Loucy (cell line): ENCODE measurements around the gene CYP2E1.

Experiments
- H2AFZ ChIP-seq: fragments of 200-600 bp; sonication (generic); 2 replicates; pipeline ENCODE4 v1.6.0; 2016; ENCODE audit warnings: antibody characterized with exemption, mild to moderate bottlenecking, low read length, moderate library complexity
- H3F3A ChIP-seq: fragments of 200-600 bp; 2 replicates; pipeline ENCODE4 v1.6.0; 2016; ENCODE audit warnings: antibody characterized with exemption, low read depth, mild to moderate bottlenecking
- H3K27me3 ChIP-seq: fragments of 200-600 bp; sonication (generic); 2 replicates; pipeline ENCODE4 v1.6.1; 2014; ENCODE audit warnings: low read length, mild to moderate bottlenecking; ENCODE audit not compliant: insufficient read depth, poor library complexity, severe bottlenecking
- H3K36me3 ChIP-seq: fragments of 200-600 bp; sonication (generic); 2 replicates; pipeline ENCODE4 v1.6.1; 2016; ENCODE audit warnings: low read length; ENCODE audit not compliant: insufficient read depth
- H3K4me1 ChIP-seq: fragments of 200-600 bp; sonication (generic); 2 replicates; pipeline ENCODE4 v1.5.1; 2014; ENCODE audit warnings: low read length, mild to moderate bottlenecking; ENCODE audit not compliant: insufficient read depth, poor library complexity, severe bottlenecking
- H3K4me2 ChIP-seq: fragments of 200-600 bp; sonication (generic); 2 replicates; pipeline ENCODE4 v1.6.0; 2014; ENCODE audit warnings: antibody characterized with exemption, low read length, low read depth, mild to moderate bottlenecking; ENCODE audit not compliant: poor library complexity, severe bottlenecking
- H3K4me3 ChIP-seq: fragments of 200-600 bp; sonication (generic); 2 replicates; pipeline ENCODE4 v1.5.1; 2014; ENCODE audit warnings: low read length, mild to moderate bottlenecking, mixed read lengths; ENCODE audit not compliant: poor library complexity, severe bottlenecking
- H3K79me2 ChIP-seq: fragments of 200-600 bp; sonication (generic); 2 replicates; pipeline ENCODE4 v1.6.1; 2014; ENCODE audit warnings: low read length; ENCODE audit not compliant: insufficient read depth
- H3K9ac ChIP-seq: fragments of 200-600 bp; sonication (generic); 2 replicates; pipeline ENCODE4 v1.6.0; 2014; ENCODE audit warnings: mild to moderate bottlenecking, low read depth, low read length, moderate library complexity; ENCODE audit not compliant: poor library complexity, severe bottlenecking
- H3K9me2 ChIP-seq: fragments of 200-600 bp; sonication (generic); replicated peaks from 2 replicates; pipeline ENCODE4 v1.6.1; 2016; ENCODE audit warnings: low read depth, low read length, mixed read lengths
- H3K9me3 ChIP-seq: fragments of 200-600 bp; sonication (generic); 2 replicates; pipeline ENCODE4 v1.6.1; 2014; ENCODE audit warnings: mild to moderate bottlenecking, antibody characterized with exemption, low read length, low read depth; ENCODE audit not compliant: insufficient read depth
- H4K20me1 ChIP-seq: fragments of 200-600 bp; sonication (generic); 2 replicates; pipeline ENCODE4 v1.6.0; 2014; ENCODE audit warnings: antibody characterized with exemption, low read length, mild to moderate bottlenecking; ENCODE audit not compliant: insufficient read depth, poor library complexity, severe bottlenecking
- EZH2phosphoT487 ChIP-seq: fragments of 200-600 bp; IDR thresholded peaks from 2 replicates; pipeline ENCODE4 v1.6.1; 2018; ENCODE audit warnings: antibody characterized with exemption, mild to moderate bottlenecking, moderate library complexity, borderline replicate concordance
- TF ChIP-seq, protein P1 (sequence below): fragments of 200-600 bp; sonication (generic); conservative IDR thresholded peaks from 2 replicates; pipeline ENCODE4 v1.5.1; 2014; ENCODE audit warnings: mild to moderate bottlenecking, antibody characterized with exemption, low read length

Gene CYP2E1

GRCh38 chr10:133565441-133566294 is 38.5 kb downstream of the CYP2E1 start, which contains the start of gene SYCE1:
Gene SYCE1, minus strand, starts transcription at chr10:133565583. Its CDS starts 54 bp downstream, at chr10:133565529.
- H3K27me3 ChIP-seq, result no peaks in the 10 kb centered on the region
- H3K4me3 ChIP-seq, result no peak within 1 kb of the TSS
- no peaks in the 10 kb centered on the region for H3K36me3 ChIP-seq
- H3K9ac ChIP-seq, result no peak within 1 kb of the TSS
- H3K4me1 ChIP-seq, result no peaks in the 10 kb centered on the region
- H2AFZ ChIP-seq, result no peak within 1 kb of the TSS
- no peaks in the 10 kb centered on the region for H4K20me1 ChIP-seq
- H3K9me3 ChIP-seq, result peaks cover 16% of the 10 kb centered on the region; the same call in 1 of the 2 replicates
- H3K4me2 ChIP-seq, result no peak within 1 kb of the TSS
- H3F3A ChIP-seq, result no peaks in the 10 kb centered on the region
- TF ChIP-seq, protein P1, sequence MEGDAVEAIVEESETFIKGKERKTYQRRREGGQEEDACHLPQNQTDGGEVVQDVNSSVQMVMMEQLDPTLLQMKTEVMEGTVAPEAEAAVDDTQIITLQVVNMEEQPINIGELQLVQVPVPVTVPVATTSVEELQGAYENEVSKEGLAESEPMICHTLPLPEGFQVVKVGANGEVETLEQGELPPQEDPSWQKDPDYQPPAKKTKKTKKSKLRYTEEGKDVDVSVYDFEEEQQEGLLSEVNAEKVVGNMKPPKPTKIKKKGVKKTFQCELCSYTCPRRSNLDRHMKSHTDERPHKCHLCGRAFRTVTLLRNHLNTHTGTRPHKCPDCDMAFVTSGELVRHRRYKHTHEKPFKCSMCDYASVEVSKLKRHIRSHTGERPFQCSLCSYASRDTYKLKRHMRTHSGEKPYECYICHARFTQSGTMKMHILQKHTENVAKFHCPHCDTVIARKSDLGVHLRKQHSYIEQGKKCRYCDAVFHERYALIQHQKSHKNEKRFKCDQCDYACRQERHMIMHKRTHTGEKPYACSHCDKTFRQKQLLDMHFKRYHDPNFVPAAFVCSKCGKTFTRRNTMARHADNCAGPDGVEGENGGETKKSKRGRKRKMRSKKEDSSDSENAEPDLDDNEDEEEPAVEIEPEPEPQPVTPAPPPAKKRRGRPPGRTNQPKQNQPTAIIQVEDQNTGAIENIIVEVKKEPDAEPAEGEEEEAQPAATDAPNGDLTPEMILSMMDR, result no peak
- H3K9me2 ChIP-seq, result no peaks in the 10 kb centered on the region
- H3K79me2 ChIP-seq, result no peaks in the 10 kb centered on the region

DNA sequence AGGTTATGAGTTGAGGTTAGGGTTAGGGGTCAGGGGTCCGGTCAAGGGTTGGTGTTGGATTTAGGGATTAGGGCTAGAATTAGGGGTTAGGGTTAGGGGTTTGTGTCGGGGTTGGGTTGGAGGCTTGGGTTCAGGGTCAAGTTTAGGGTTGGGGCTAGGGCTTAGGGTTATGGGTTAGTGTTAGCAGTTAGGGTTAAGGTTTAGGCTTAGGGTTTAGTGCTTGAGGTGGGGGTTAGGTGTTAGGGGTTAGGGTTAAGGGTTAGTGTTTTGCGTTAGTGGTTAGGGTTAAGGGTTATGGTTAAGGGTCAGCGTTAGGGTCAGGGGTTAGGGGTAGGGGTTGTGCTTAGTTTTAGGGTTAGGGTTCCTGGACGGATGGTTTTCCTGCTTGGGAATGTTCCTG is 40.0 kb downstream of the CYP2E1 start:
- Histone ChIP-seq H3K36me3 (no peaks in the 10 kb centered on the region), H3K79me2 (no peaks in the 10 kb centered on the region), H3K27me3 (no peaks in the 10 kb centered on the region), H2AFZ (no peak overlapping the region), H4K20me1 (no peaks in the 10 kb centered on the region), H3K9me2 (no peaks in the 10 kb centered on the region), H3F3A (no peaks in the 10 kb centered on the region), H3K9ac (no peak overlapping the region), H3K4me2 (no peak overlapping the region), H3K9me3 (peaks cover 16% of the 10 kb centered on the region; the same call in 1 of the 2 replicates), H3K4me3 (no peak overlapping the region), H3K4me1 (no peaks in the 10 kb centered on the region)
- TF ChIP-seq EZH2phosphoT487, result no peak
- TF ChIP-seq, protein P1, result no peak

DNA sequence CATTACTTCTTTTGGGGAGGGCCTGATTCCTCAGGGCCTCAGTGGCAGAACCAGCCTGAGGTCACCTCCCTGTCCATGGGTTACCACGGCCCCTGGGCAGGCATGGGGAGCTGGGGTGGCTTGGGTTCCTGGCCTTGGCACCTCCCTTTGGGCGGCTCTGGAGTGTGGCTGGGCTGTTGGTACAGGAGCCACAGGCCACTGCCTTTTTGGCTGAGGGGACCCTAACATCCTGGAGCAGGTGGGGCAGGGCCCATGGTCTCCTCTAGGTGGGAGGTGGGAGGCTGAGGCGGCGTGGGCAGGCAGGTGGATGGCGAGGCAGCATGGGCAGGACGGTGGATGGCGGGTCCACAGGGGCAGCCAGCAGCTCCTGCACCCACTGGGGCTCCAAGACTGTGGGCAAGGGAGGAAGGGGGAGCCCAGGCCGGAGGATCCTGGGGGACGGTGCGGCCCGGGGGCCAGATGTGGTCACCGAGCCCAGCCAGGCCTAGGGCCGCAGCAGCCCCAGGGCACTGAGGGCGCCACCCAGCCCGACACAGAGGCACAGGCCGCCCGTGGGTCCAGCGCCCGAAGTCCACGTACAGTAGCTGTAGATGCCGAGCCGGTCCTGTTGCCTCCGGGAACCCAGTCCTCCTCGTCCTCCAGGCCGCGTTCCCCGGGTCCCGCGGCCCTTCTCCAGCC is 40.6 kb downstream of the CYP2E1 start:
- Histone ChIP-seq H3K27me3 (no peaks in the 10 kb centered on the region), H3K79me2 (no peaks in the 10 kb centered on the region), H2AFZ (no peak overlapping the region), H3K36me3 (no peaks in the 10 kb centered on the region), H3K4me1 (no peaks in the 10 kb centered on the region), H4K20me1 (no peaks in the 10 kb centered on the region), H3F3A (no peaks in the 10 kb centered on the region), H3K4me3 (no peak overlapping the region), H3K9me3 (peaks cover 18% of the 10 kb centered on the region; the same call in 1 of the 2 replicates), H3K9ac (no peak overlapping the region), H3K9me2 (no peaks in the 10 kb centered on the region), H3K4me2 (no peak overlapping the region)
- TF ChIP-seq, protein P1, result no peak
- no peak for TF ChIP-seq EZH2phosphoT487
